Measurements from ENCODE around the gene KIAA1671.

The KIAA1671 gene

GRCh38 chr22:25007444-25008106, 55.1 kb downstream of the KIAA1671 start:
- Histone ChIP-seq H4K91ac (ENCODE audit: low read depth, low read length) (no peak overlapping the region), H3K14ac (ENCODE audit: low read length) (no peak overlapping the region), H4K8ac (ENCODE audit: low read depth, low read length) (no peak overlapping the region), H2BK12ac (ENCODE audit: low read length) (no peak overlapping the region), H4K12ac (ENCODE audit: low read depth, low read length) (no peak overlapping the region), H3K4me2 (ENCODE audit: low read length) (no peak overlapping the region), H3K9me3 (ENCODE audit: insufficient read depth, low read depth, low read length) (no peaks in the 10 kb centered on the region), H3K27me3 (ENCODE audit: insufficient read depth, low read length) (no peaks in the 10 kb centered on the region), H3K4me3 (ENCODE audit: low read depth, low read length) (no peak overlapping the region), H2BK120ac (ENCODE audit: insufficient read depth, low read length, poor library complexity) (no peak overlapping the region), H3K18ac (ENCODE audit: low read length) (no peak overlapping the region), H3K36me3 (ENCODE audit: control insufficient read depth in 1 of 2, insufficient read depth in 2 of 2, low read length in 2 of 2) (no peaks in the 10 kb centered on the region), H3K4me1 (ENCODE audit: control insufficient read depth in 1 of 2, insufficient read depth in 2 of 2, low read length in 2 of 2) (no peaks in the 10 kb centered on the region), H3K4ac (ENCODE audit: low read depth, low read length) (no peak overlapping the region), H3K23ac (ENCODE audit: low read length) (no peak overlapping the region), H3K9ac (ENCODE audit: low read length) (no peak overlapping the region), H3K27ac (ENCODE audit: low read depth, low read length) (no peak overlapping the region), H3K79me2 (ENCODE audit: control insufficient read depth, insufficient read depth, low read length, poor library complexity) (no peaks in the 10 kb centered on the region), H2AK5ac (ENCODE audit: low read length) (no peak overlapping the region), H2BK5ac (ENCODE audit: low read depth, low read length, poor library complexity) (no peak overlapping the region), H2AFZ (ENCODE audit: insufficient read depth, low read length, poor library complexity) (no peak overlapping the region), H3K79me1 (ENCODE audit: low read length) (no peaks in the 10 kb centered on the region)
- DNase-seq, result peak in 1 of 2 donors; percentile 41
- no CpG with 5 or more reads among the region's 10 CpGs for WGBS (ENCODE audit: extremely low coverage, insufficient coverage, insufficient read length)

GRCh38 chr22:25008666-25009065, 56.1 kb downstream of the KIAA1671 start:
- no peak overlapping the region for H3K18ac ChIP-seq (ENCODE audit: low read length)
- H3K23ac ChIP-seq (ENCODE audit: low read length), result no peak overlapping the region

GRCh38 chr22:25012741-25013143, 60.2 kb downstream of the KIAA1671 start:
- H3K4me1 ChIP-seq (ENCODE audit: control insufficient read depth in 1 of 2, insufficient read depth in 2 of 2, low read length in 2 of 2), result peaks cover 0 to 6% of the 10 kb centered on the region in 2 experiments
- WGBS (ENCODE audit: extremely low coverage, insufficient coverage, insufficient read length), result no CpG with 5 or more reads among the region's 2 CpGs
- peaks cover 4% of the 10 kb centered on the region for H3K9me3 ChIP-seq (ENCODE audit: insufficient read depth, low read depth, low read length)

More at GRCh38 chr22:25008666-25009065, 56.1 kb downstream of the KIAA1671 start:
- Histone ChIP-seq H4K91ac (ENCODE audit: low read depth, low read length) (no peak overlapping the region), H2BK120ac (ENCODE audit: insufficient read depth, low read length, poor library complexity) (no peak overlapping the region), H2AFZ (ENCODE audit: insufficient read depth, low read length, poor library complexity) (no peak overlapping the region), H3K79me1 (ENCODE audit: low read length) (no peaks in the 10 kb centered on the region), H4K12ac (ENCODE audit: low read depth, low read length) (no peak overlapping the region), H3K79me2 (ENCODE audit: control insufficient read depth, insufficient read depth, low read length, poor library complexity) (no peaks in the 10 kb centered on the region), H3K4ac (ENCODE audit: low read depth, low read length) (no peak overlapping the region), H3K14ac (ENCODE audit: low read length) (no peak overlapping the region), H3K9me3 (ENCODE audit: insufficient read depth, low read depth, low read length) (no peaks in the 10 kb centered on the region), H3K4me2 (ENCODE audit: low read length) (no peak overlapping the region), H3K27ac (ENCODE audit: low read depth, low read length) (no peak overlapping the region), H3K9ac (ENCODE audit: low read length) (no peak overlapping the region), H3K4me3 (ENCODE audit: low read depth, low read length) (no peak overlapping the region), H2BK5ac (ENCODE audit: low read depth, low read length, poor library complexity) (no peak overlapping the region), H3K4me1 (ENCODE audit: control insufficient read depth in 1 of 2, insufficient read depth in 2 of 2, low read length in 2 of 2) (peaks cover 0 to 3% of the 10 kb centered on the region in 2 experiments), H3K27me3 (ENCODE audit: insufficient read depth, low read length) (no peaks in the 10 kb centered on the region), H3K36me3 (ENCODE audit: control insufficient read depth in 1 of 2, insufficient read depth in 2 of 2, low read length in 2 of 2) (no peaks in the 10 kb centered on the region), H4K8ac (ENCODE audit: low read depth, low read length) (no peak overlapping the region), H2BK12ac (ENCODE audit: low read length) (no peak overlapping the region), H2AK5ac (ENCODE audit: low read length) (no peak overlapping the region)
- WGBS (ENCODE audit: extremely low coverage, insufficient coverage, insufficient read length), result no CpG with 5 or more reads among the region's 2 CpGs
- no peak for DNase-seq

GRCh38 chr22:25013607-25014006, 61.1 kb downstream of the KIAA1671 start:
- H3K79me1 ChIP-seq (ENCODE audit: low read length), result no peaks in the 10 kb centered on the region
- H3K18ac ChIP-seq (ENCODE audit: low read length), result no peak overlapping the region
- no peak overlapping the region for H3K4me2 ChIP-seq (ENCODE audit: low read length)
- no peak overlapping the region for H2BK120ac ChIP-seq (ENCODE audit: insufficient read depth, low read length, poor library complexity)
- no peaks in the 10 kb centered on the region for H3K36me3 ChIP-seq (ENCODE audit: control insufficient read depth in 1 of 2, insufficient read depth in 2 of 2, low read length in 2 of 2)
- no peak overlapping the region for H3K14ac ChIP-seq (ENCODE audit: low read length)
- no peak overlapping the region for H2BK5ac ChIP-seq (ENCODE audit: low read depth, low read length, poor library complexity)
- no peak overlapping the region for H4K12ac ChIP-seq (ENCODE audit: low read depth, low read length)
- no peak overlapping the region for H2AFZ ChIP-seq (ENCODE audit: insufficient read depth, low read length, poor library complexity)
- H4K8ac ChIP-seq (ENCODE audit: low read depth, low read length), result no peak overlapping the region
- peaks cover 0 to 6% of the 10 kb centered on the region in 2 experiments for H3K4me1 ChIP-seq (ENCODE audit: control insufficient read depth in 1 of 2, insufficient read depth in 2 of 2, low read length in 2 of 2)
- WGBS (ENCODE audit: extremely low coverage, insufficient coverage, insufficient read length), result no CpG with 5 or more reads among the region's 1 CpG
- H3K4ac ChIP-seq (ENCODE audit: low read depth, low read length), result no peak overlapping the region
- no peak overlapping the region for H4K91ac ChIP-seq (ENCODE audit: low read depth, low read length)
- H3K27ac ChIP-seq (ENCODE audit: low read depth, low read length), result no peak overlapping the region
- H3K9me3 ChIP-seq (ENCODE audit: insufficient read depth, low read depth, low read length), result peaks cover 4% of the 10 kb centered on the region
- peak; percentile 67 to 76 for DNase-seq
- no peak overlapping the region for H3K23ac ChIP-seq (ENCODE audit: low read length)
- no peak overlapping the region for H3K4me3 ChIP-seq (ENCODE audit: low read depth, low read length)
- no peak overlapping the region for H3K9ac ChIP-seq (ENCODE audit: low read length)
- no peaks in the 10 kb centered on the region for H3K79me2 ChIP-seq (ENCODE audit: control insufficient read depth, insufficient read depth, low read length, poor library complexity)
- H3K27me3 ChIP-seq (ENCODE audit: insufficient read depth, low read length), result no peaks in the 10 kb centered on the region
- no peak overlapping the region for H2BK12ac ChIP-seq (ENCODE audit: low read length)
- no peak overlapping the region for H2AK5ac ChIP-seq (ENCODE audit: low read length)

More at GRCh38 chr22:25012741-25013143, 60.2 kb downstream of the KIAA1671 start:
- H3K4ac ChIP-seq (ENCODE audit: low read depth, low read length), result no peak overlapping the region
- no peaks in the 10 kb centered on the region for H3K79me2 ChIP-seq (ENCODE audit: control insufficient read depth, insufficient read depth, low read length, poor library complexity)
- no peak for DNase-seq
- H3K23ac ChIP-seq (ENCODE audit: low read length), result no peak overlapping the region
- no peak overlapping the region for H2AFZ ChIP-seq (ENCODE audit: insufficient read depth, low read length, poor library complexity)
- no peak overlapping the region for H3K18ac ChIP-seq (ENCODE audit: low read length)
- no peak overlapping the region for H4K91ac ChIP-seq (ENCODE audit: low read depth, low read length)
- H4K8ac ChIP-seq (ENCODE audit: low read depth, low read length), result no peak overlapping the region
- no peak overlapping the region for H2BK120ac ChIP-seq (ENCODE audit: insufficient read depth, low read length, poor library complexity)
- H3K14ac ChIP-seq (ENCODE audit: low read length), result no peak overlapping the region
- H3K4me2 ChIP-seq (ENCODE audit: low read length), result no peak overlapping the region
- H3K4me3 ChIP-seq (ENCODE audit: low read depth, low read length), result no peak overlapping the region
- H2AK5ac ChIP-seq (ENCODE audit: low read length), result no peak overlapping the region
- H2BK5ac ChIP-seq (ENCODE audit: low read depth, low read length, poor library complexity), result no peak overlapping the region
- H2BK12ac ChIP-seq (ENCODE audit: low read length), result no peak overlapping the region
- H3K27ac ChIP-seq (ENCODE audit: low read depth, low read length), result no peak overlapping the region
- H3K79me1 ChIP-seq (ENCODE audit: low read length), result no peaks in the 10 kb centered on the region
- H3K27me3 ChIP-seq (ENCODE audit: insufficient read depth, low read length), result no peaks in the 10 kb centered on the region
- H4K12ac ChIP-seq (ENCODE audit: low read depth, low read length), result no peak overlapping the region
- H3K9ac ChIP-seq (ENCODE audit: low read length), result no peak overlapping the region
- no peaks in the 10 kb centered on the region for H3K36me3 ChIP-seq (ENCODE audit: control insufficient read depth in 1 of 2, insufficient read depth in 2 of 2, low read length in 2 of 2)
